DND-41 (cell line): ENCODE measurements around the gene CHD6.

Experiments used
- ATAC-seq: fragments of 200-7000 bp; cut with Tn5 transposase; 3 replicates; pipeline ENCODE4 v1.9.1; 2021; ENCODE audit warnings: low read depth; ENCODE audit not compliant: insufficient read depth
- DNase-seq: peaks from one replicate; pipeline ENCODE4 v3.0.0-alpha.2; 2020
- H2AFZ ChIP-seq: 2 replicates; pipeline ENCODE4 v1.6.0; 2012; ENCODE audit warnings: low read depth, low read length
- H3K27ac ChIP-seq: 2 replicates; pipeline ENCODE4 v1.5.1; 2012; ENCODE audit warnings: low read length, inconsistent platforms
- H3K27me3 ChIP-seq: fragments of 200-600 bp; sonication (generic); 2 replicates; pipeline ENCODE4 v1.6.0; 2012; ENCODE audit warnings: low read length, mild to moderate bottlenecking, inconsistent platforms; ENCODE audit not compliant: insufficient read depth, poor library complexity
- H3K36me3 ChIP-seq: 2 replicates; pipeline ENCODE4 v1.5.1; 2012; ENCODE audit warnings: low read length, inconsistent platforms; ENCODE audit not compliant: insufficient read depth
- H3K4me1 ChIP-seq: 2 replicates; pipeline ENCODE4 v1.5.1; 2012; ENCODE audit warnings: mild to moderate bottlenecking, low read length; ENCODE audit not compliant: insufficient read depth
- H3K4me2 ChIP-seq: 2 replicates; pipeline ENCODE4 v1.6.0; 2012; ENCODE audit warnings: mild to moderate bottlenecking, moderate library complexity, low read length, inconsistent platforms; ENCODE audit not compliant: insufficient read depth
- H3K4me3 ChIP-seq, 2 experiments: fragments of 200-600 bp in 1 of 2; shearing (Covaris generic) in 1 of 2; 2 replicates each; pipeline ENCODE4 v1.5.1; 2012 to 2016; ENCODE audit warnings: inconsistent platforms in 2 of 2, low read length in 2 of 2, mild to moderate bottlenecking in 2 of 2, low read depth in 1 of 2, moderate library complexity in 1 of 2
- H3K79me2 ChIP-seq: 2 replicates; pipeline ENCODE4 v1.6.0; 2012; ENCODE audit warnings: low read length, inconsistent platforms; ENCODE audit not compliant: insufficient read depth
- H3K9ac ChIP-seq: 2 replicates; pipeline ENCODE4 v1.6.0; 2012; ENCODE audit warnings: low read depth, mild to moderate bottlenecking, inconsistent platforms, low read length, moderate library complexity
- H3K9me3 ChIP-seq: 2 replicates; pipeline ENCODE4 v1.5.1; 2012; ENCODE audit warnings: low read length, moderate library complexity, mild to moderate bottlenecking, inconsistent platforms; ENCODE audit not compliant: insufficient read depth, severe bottlenecking
- H4K20me1 ChIP-seq: 2 replicates; pipeline ENCODE4 v1.6.0; 2012; ENCODE audit warnings: low read length; ENCODE audit not compliant: insufficient read depth
- CTCF ChIP-seq: IDR thresholded peaks from 2 replicates; pipeline ENCODE4 v1.5.1; 2012; ENCODE audit warnings: borderline replicate concordance, low read length, moderate library complexity, mild to moderate bottlenecking; ENCODE audit not compliant: poor library complexity, severe bottlenecking; ENCODE audit errors: extremely low read depth
- EZH2 ChIP-seq: IDR thresholded peaks from 3 replicates; pipeline ENCODE4 v1.6.1; 2012; ENCODE audit warnings: borderline replicate concordance, low read depth, mild to moderate bottlenecking, moderate library complexity, low read length, inconsistent platforms; ENCODE audit not compliant: severe bottlenecking

Gene CHD6

GRCh38 chr20:41524980-41525613, 93.1 kb downstream of the CHD6 start:
- Histone ChIP-seq H3K27me3 (no peaks in the 10 kb centered on the region), H3K36me3 (peaks cover 46% of the 10 kb centered on the region), H3K79me2 (peaks cover 57% of the 10 kb centered on the region), H3K9me3 (no peaks in the 10 kb centered on the region), H4K20me1 (peaks cover 18% of the 10 kb centered on the region), H3K4me3 (no peak overlapping the region), H3K27ac (no peak overlapping the region), H2AFZ (no peak overlapping the region), H3K4me2 (no peak overlapping the region), H3K9ac (no peak overlapping the region), H3K4me1 (no peaks in the 10 kb centered on the region)
- ATAC-seq, result no peak
- DNase-seq, result no peak
- no peak for TF ChIP-seq EZH2
- TF ChIP-seq CTCF, result no peak

- Histone ChIP-seq H2AFZ (no peak overlapping the region), H3K4me1 (no peaks in the 10 kb centered on the region), H3K36me3 (peaks cover 35% of the 10 kb centered on the region), H3K9me3 (no peaks in the 10 kb centered on the region), H3K4me2 (no peak overlapping the region), H3K27ac (no peak overlapping the region), H3K9ac (no peak overlapping the region), H3K79me2 (peaks cover 50% of the 10 kb centered on the region), H3K4me3 (no peak overlapping the region), H4K20me1 (peaks cover 10% of the 10 kb centered on the region), H3K27me3 (no peaks in the 10 kb centered on the region)
- no peak for ATAC-seq
- DNase-seq, result no peak
- TF ChIP-seq CTCF (no peak), EZH2 (no peak)
Observed at GRCh38 chr20:41523857-41524256, 94.3 kb downstream of the CHD6 start.

GRCh38 chr20:41513829-41514228, 104.3 kb downstream of the CHD6 start:
- Histone ChIP-seq H3K36me3 (peaks cover 82% of the 10 kb centered on the region), H2AFZ (no peak overlapping the region), H3K9ac (no peak overlapping the region), H3K79me2 (peaks cover 33% of the 10 kb centered on the region), H3K4me3 (no peak overlapping the region), H3K27ac (no peak overlapping the region), H3K4me2 (no peak overlapping the region), H4K20me1 (peaks cover 27% of the 10 kb centered on the region), H3K27me3 (no peaks in the 10 kb centered on the region), H3K4me1 (no peaks in the 10 kb centered on the region), H3K9me3 (no peaks in the 10 kb centered on the region)
- no peak for TF ChIP-seq CTCF
- TF ChIP-seq EZH2, result no peak
- no peak for DNase-seq
- no peak for ATAC-seq
